Activated naive CD8-positive, alpha-beta T cell treated with anti-CD3 and anti-CD28 coated beads, Interleukin-2, amount 10 ng/mL, durations not matched to agents 7 days and 5 days (primary cell): ENCODE data around the gene ADGRE1. TPM values are rescaled to one million over a fixed set of nuclear protein-coding genes. Genes with fewer than 3 reads are reported as not detected.

Experiments used
- ATAC-seq: fragments of 150-1000 bp; cut with Tn5 transposase; one replicate; pipeline ENCODE4 v1.10.0; 2021; ENCODE audit warnings: low read depth, moderate library complexity
- POLR2A ChIA-PET: fragments of 350-600 bp; sonication (Branson Sonifier 250); formaldehyde crosslinking; loops from one replicate; lab custom pipeline; 2021; ENCODE audit warnings: antibody characterized with exemption; lab: Charles Lee
- DNase-seq: peaks from one replicate; pipeline ENCODE4 v3.0.0; 2021
- H3K27ac Mint-ChIP-seq: one replicate; pipeline ENCODE4 v1.8.0; 2022; ENCODE audit warnings: mild to moderate bottlenecking, mixed read lengths
- H3K27me3 Mint-ChIP-seq: one replicate; pipeline ENCODE4 v1.8.0; 2022; ENCODE audit warnings: mild to moderate bottlenecking, moderate library complexity, mixed read lengths
- H3K36me3 Mint-ChIP-seq: one replicate; pipeline ENCODE4 v1.8.0; 2021; ENCODE audit warnings: mild to moderate bottlenecking, mixed read lengths
- H3K4me1 Mint-ChIP-seq: one replicate; pipeline ENCODE4 v1.8.0; 2021; ENCODE audit warnings: mixed read lengths
- H3K4me3 Mint-ChIP-seq: one replicate; pipeline ENCODE4 v1.8.0; 2022; ENCODE audit warnings: mild to moderate bottlenecking, moderate library complexity, mixed read lengths
- H3K9me3 Mint-ChIP-seq: one replicate; pipeline ENCODE4 v1.8.0; 2021; ENCODE audit warnings: mixed read lengths
- total RNA-seq, 2 experiments: library from RNA; stranded (reverse); gene quantifications; one replicate each; pipeline ENCODE4 v1.2.3, GENCODE V29; 2021

The ADGRE1 gene
- total RNA-seq, 2 experiments from 2014 or later: 0.83 to 1.0 TPM

GRCh38 chr19:6947745-6948144 lies 60.4 kb downstream of the ADGRE1 start:
- DNase-seq (peak; percentile 38), ATAC-seq (peak; percentile 88)
- Mint-ChIP-seq H3K4me1 (peaks cover 12% of the 10 kb centered on the region), H3K9me3 (peaks cover 1% of the 10 kb centered on the region), H3K36me3 (peaks cover 2% of the 10 kb centered on the region), H3K27me3 (peaks cover 2% of the 10 kb centered on the region), H3K27ac (peak overlapping the region; percentile 37), H3K4me3 (peak overlapping the region; percentile 45)
- POLR2A ChIA-PET: interaction anchor here (0.7 kb wide), 2 partner anchors 13 to 14 kb away, joined by 3 read pairs; no protein-coding TSS in a partner anchor

- POLR2A ChIA-PET: no interaction called here
- no peak overlapping the region for H3K4me3 Mint-ChIP-seq
- H3K27ac Mint-ChIP-seq: no peak overlapping the region
- H3K9me3 Mint-ChIP-seq: peaks cover 1% of the 10 kb centered on the region
- peaks cover 12% of the 10 kb centered on the region for H3K4me1 Mint-ChIP-seq
- peaks cover 2% of the 10 kb centered on the region for H3K36me3 Mint-ChIP-seq
- ATAC-seq: no peak
- peaks cover 6% of the 10 kb centered on the region for H3K27me3 Mint-ChIP-seq
- DNase-seq: no peak
Measured at GRCh38 chr19:6948884-6949283, 61.5 kb downstream of the ADGRE1 start.

DNA sequence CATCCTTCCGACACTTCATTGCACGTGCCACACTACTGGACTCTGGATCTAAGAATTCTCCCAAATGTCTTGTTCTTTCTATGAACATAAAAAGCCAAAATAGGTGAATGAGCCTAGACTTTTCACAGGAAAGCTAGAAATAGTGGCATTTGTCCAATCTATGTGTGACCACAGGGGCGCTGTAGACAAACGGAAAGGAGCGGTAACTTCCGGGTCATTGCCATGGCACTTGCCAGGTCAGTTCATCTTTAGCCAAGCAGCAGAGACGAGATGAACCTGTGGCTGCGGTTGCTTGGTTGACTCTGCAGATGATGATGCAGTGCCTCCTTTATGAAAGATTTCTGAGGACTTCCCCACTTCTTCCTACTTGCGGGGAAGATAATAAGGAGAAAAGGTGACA lies 65.6 kb downstream of the ADGRE1 start:
- peaks cover 6% of the 10 kb centered on the region for H3K4me1 Mint-ChIP-seq
- peaks cover 6% of the 10 kb centered on the region for H3K27me3 Mint-ChIP-seq
- no peak overlapping the region for H3K27ac Mint-ChIP-seq
- no peak overlapping the region for H3K4me3 Mint-ChIP-seq
- H3K36me3 Mint-ChIP-seq: no peaks in the 10 kb centered on the region
- POLR2A ChIA-PET: no interaction called here
- no peak for ATAC-seq
- H3K9me3 Mint-ChIP-seq: no peaks in the 10 kb centered on the region
- no peak for DNase-seq

GRCh38 chr19:6955082-6955481 lies 67.7 kb downstream of the ADGRE1 start:
- ATAC-seq (no peak), DNase-seq (no peak)
- Mint-ChIP-seq H3K9me3 (peaks cover 2% of the 10 kb centered on the region), H3K27ac (no peak overlapping the region), H3K27me3 (peaks cover 8% of the 10 kb centered on the region), H3K36me3 (no peaks in the 10 kb centered on the region), H3K4me3 (no peak overlapping the region), H3K4me1 (no peaks in the 10 kb centered on the region)
- POLR2A ChIA-PET: no interaction called here

GRCh38 chr19:6956573-6956972 lies 69.2 kb downstream of the ADGRE1 start:
- POLR2A ChIA-PET: no interaction called here
- peaks cover 8% of the 10 kb centered on the region for H3K27me3 Mint-ChIP-seq
- H3K9me3 Mint-ChIP-seq: peaks cover 8% of the 10 kb centered on the region
- no peaks in the 10 kb centered on the region for H3K36me3 Mint-ChIP-seq
- DNase-seq: no peak
- H3K4me3 Mint-ChIP-seq: no peak overlapping the region
- no peaks in the 10 kb centered on the region for H3K4me1 Mint-ChIP-seq
- no peak overlapping the region for H3K27ac Mint-ChIP-seq
- ATAC-seq: no peak

GRCh38 chr19:6958791-6959190 lies 71.4 kb downstream of the ADGRE1 start:
- DNase-seq: no peak
- peaks cover 13% of the 10 kb centered on the region for H3K9me3 Mint-ChIP-seq
- POLR2A ChIA-PET: no interaction called here

GRCh38 chr19:6963244-6963852 lies 76.0 kb downstream of the ADGRE1 start:
- ATAC-seq: no peak
- peaks cover 4% of the 10 kb centered on the region for H3K27me3 Mint-ChIP-seq
- H3K27ac Mint-ChIP-seq: no peak overlapping the region
- peaks cover 7% of the 10 kb centered on the region for H3K4me1 Mint-ChIP-seq
- H3K4me3 Mint-ChIP-seq: no peak overlapping the region
- peaks cover 1% of the 10 kb centered on the region for H3K36me3 Mint-ChIP-seq
- no peak for DNase-seq
- POLR2A ChIA-PET: no interaction called here
- peaks cover 13% of the 10 kb centered on the region for H3K9me3 Mint-ChIP-seq

More at GRCh38 chr19:6958791-6959190, 71.4 kb downstream of the ADGRE1 start:
- no peak for ATAC-seq
- Mint-ChIP-seq H3K4me1 (peaks cover 4% of the 10 kb centered on the region), H3K36me3 (peaks cover 1% of the 10 kb centered on the region), H3K27me3 (peaks cover 2% of the 10 kb centered on the region), H3K27ac (no peak overlapping the region), H3K4me3 (no peak overlapping the region)

GRCh38 chr19:6963937-6964336 lies 76.6 kb downstream of the ADGRE1 start:
- Mint-ChIP-seq H3K36me3 (peaks cover 1% of the 10 kb centered on the region), H3K27me3 (peaks cover 4% of the 10 kb centered on the region), H3K9me3 (peaks cover 10% of the 10 kb centered on the region), H3K4me1 (peaks cover 7% of the 10 kb centered on the region), H3K4me3 (no peak overlapping the region), H3K27ac (no peak overlapping the region)
- DNase-seq: no peak
- POLR2A ChIA-PET: no interaction called here
- ATAC-seq: no peak

DNA sequence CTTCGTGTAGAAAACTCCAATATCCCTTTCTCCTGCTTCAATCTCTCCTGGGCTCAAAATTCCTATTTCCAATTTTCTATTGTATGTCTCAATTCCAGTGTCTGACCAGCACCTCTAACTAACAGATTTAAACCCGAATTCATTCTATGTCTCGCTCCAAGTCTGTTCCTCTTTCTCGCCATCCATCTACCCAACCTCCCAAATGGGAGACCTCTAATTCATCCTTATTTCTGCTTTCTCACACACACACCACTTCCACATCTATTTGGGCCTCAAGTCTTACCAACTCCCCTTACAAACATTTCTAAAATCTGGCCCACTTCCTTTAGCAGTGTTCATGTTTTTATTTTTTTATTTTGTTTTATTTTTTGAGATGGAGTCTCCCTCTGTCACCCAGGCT lies 80.6 kb downstream of the ADGRE1 start:
- no peak for DNase-seq
- Mint-ChIP-seq H3K27me3 (peaks cover 5% of the 10 kb centered on the region), H3K27ac (peak overlapping the region; percentile 39), H3K4me3 (no peak overlapping the region), H3K9me3 (peaks cover 1% of the 10 kb centered on the region), H3K36me3 (peaks cover 4% of the 10 kb centered on the region), H3K4me1 (peaks cover 9% of the 10 kb centered on the region)
- ATAC-seq: no peak
- POLR2A ChIA-PET: no interaction called here

- no peak overlapping the region for H3K4me3 Mint-ChIP-seq
- POLR2A ChIA-PET: no interaction called here
- peaks cover 2% of the 10 kb centered on the region for H3K36me3 Mint-ChIP-seq
- H3K27me3 Mint-ChIP-seq: peaks cover 5% of the 10 kb centered on the region
- peaks cover 5% of the 10 kb centered on the region for H3K4me1 Mint-ChIP-seq
- no peaks in the 10 kb centered on the region for H3K9me3 Mint-ChIP-seq
- DNase-seq: no peak
- ATAC-seq: no peak
- no peak overlapping the region for H3K27ac Mint-ChIP-seq
Measured at GRCh38 chr19:6969490-6969889, 82.1 kb downstream of the ADGRE1 start.

GRCh38 chr19:6970021-6970420 lies 82.6 kb downstream of the ADGRE1 start:
- H3K36me3 Mint-ChIP-seq: peaks cover 2% of the 10 kb centered on the region
- H3K9me3 Mint-ChIP-seq: no peaks in the 10 kb centered on the region
- no peak for DNase-seq
- POLR2A ChIA-PET: no interaction called here
- H3K27me3 Mint-ChIP-seq: peaks cover 5% of the 10 kb centered on the region
- no peak for ATAC-seq
- no peak overlapping the region for H3K4me3 Mint-ChIP-seq
- peaks cover 5% of the 10 kb centered on the region for H3K4me1 Mint-ChIP-seq
- H3K27ac Mint-ChIP-seq: no peak overlapping the region

GRCh38 chr19:6970443-6970842 lies 83.1 kb downstream of the ADGRE1 start:
- ATAC-seq (no peak), DNase-seq (no peak)
- Mint-ChIP-seq H3K36me3 (peaks cover 2% of the 10 kb centered on the region), H3K27ac (no peak overlapping the region), H3K4me3 (no peak overlapping the region), H3K9me3 (no peaks in the 10 kb centered on the region), H3K4me1 (peaks cover 5% of the 10 kb centered on the region), H3K27me3 (peaks cover 5% of the 10 kb centered on the region)
- POLR2A ChIA-PET: no interaction called here

GRCh38 chr19:6971366-6971765 lies 84.0 kb downstream of the ADGRE1 start:
- H3K4me3 Mint-ChIP-seq: no peak overlapping the region
- H3K4me1 Mint-ChIP-seq: peaks cover 5% of the 10 kb centered on the region
- no peaks in the 10 kb centered on the region for H3K9me3 Mint-ChIP-seq
- no peak overlapping the region for H3K27ac Mint-ChIP-seq
- peaks cover 2% of the 10 kb centered on the region for H3K36me3 Mint-ChIP-seq
- ATAC-seq (no peak), DNase-seq (no peak)
- H3K27me3 Mint-ChIP-seq: peaks cover 3% of the 10 kb centered on the region
- POLR2A ChIA-PET: no interaction called here

DNA sequence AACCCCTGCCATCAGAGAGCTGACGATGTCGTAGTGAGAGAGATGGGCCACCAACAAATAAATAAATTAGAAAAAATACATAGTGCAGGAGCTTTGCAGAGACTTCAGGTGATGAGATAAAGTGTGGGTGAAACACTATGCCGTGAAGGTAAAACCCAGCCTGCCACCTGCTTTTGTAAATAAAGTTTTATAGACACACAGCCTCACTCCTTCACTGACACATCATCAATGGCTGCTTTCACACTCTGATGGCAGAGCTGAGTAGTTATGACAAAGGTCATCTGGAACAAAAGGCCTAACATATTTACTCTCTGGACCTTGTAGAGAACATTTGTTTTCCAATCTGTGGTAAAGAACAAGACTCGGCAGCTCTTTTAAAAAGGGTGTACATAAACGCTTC lies 88.8 kb downstream of the ADGRE1 start:
- H3K4me3 Mint-ChIP-seq: no peak overlapping the region
- DNase-seq (no peak), ATAC-seq (no peak)
- H3K36me3 Mint-ChIP-seq: no peaks in the 10 kb centered on the region
- POLR2A ChIA-PET: no interaction called here
- H3K27me3 Mint-ChIP-seq: peaks cover 3% of the 10 kb centered on the region
- peaks cover 11% of the 10 kb centered on the region for H3K9me3 Mint-ChIP-seq
- no peaks in the 10 kb centered on the region for H3K4me1 Mint-ChIP-seq
- H3K27ac Mint-ChIP-seq: no peak overlapping the region
